DND-41 (cell line): Measurements from ENCODE around the gene PSMB10.
A peak's percentile ranks its signal among the peaks of the same experiment; 100 is the strongest.

Experiments
- ATAC-seq: fragments of 200-7000 bp; cut with Tn5 transposase; 3 replicates; pipeline ENCODE4 v1.9.1; 2021; ENCODE audit warnings: low read depth; ENCODE audit not compliant: insufficient read depth
- DNase-seq: peaks from one replicate; pipeline ENCODE4 v3.0.0-alpha.2; 2020
- H2AFZ ChIP-seq: 2 replicates; pipeline ENCODE4 v1.6.0; 2012; ENCODE audit warnings: low read depth, low read length
- H3K27ac ChIP-seq: 2 replicates; pipeline ENCODE4 v1.5.1; 2012; ENCODE audit warnings: low read length, inconsistent platforms
- H3K27me3 ChIP-seq: fragments of 200-600 bp; sonication (generic); 2 replicates; pipeline ENCODE4 v1.6.0; 2012; ENCODE audit warnings: low read length, mild to moderate bottlenecking, inconsistent platforms; ENCODE audit not compliant: insufficient read depth, poor library complexity
- H3K36me3 ChIP-seq: 2 replicates; pipeline ENCODE4 v1.5.1; 2012; ENCODE audit warnings: low read length, inconsistent platforms; ENCODE audit not compliant: insufficient read depth
- H3K4me1 ChIP-seq: 2 replicates; pipeline ENCODE4 v1.5.1; 2012; ENCODE audit warnings: mild to moderate bottlenecking, low read length; ENCODE audit not compliant: insufficient read depth
- H3K4me2 ChIP-seq: 2 replicates; pipeline ENCODE4 v1.6.0; 2012; ENCODE audit warnings: mild to moderate bottlenecking, moderate library complexity, low read length, inconsistent platforms; ENCODE audit not compliant: insufficient read depth
- H3K4me3 ChIP-seq, 2 experiments: fragments of 200-600 bp in 1 of 2; shearing (Covaris generic) in 1 of 2; 2 replicates each; pipeline ENCODE4 v1.5.1; 2012 to 2016; ENCODE audit warnings: inconsistent platforms in 2 of 2, low read length in 2 of 2, mild to moderate bottlenecking in 2 of 2, low read depth in 1 of 2, moderate library complexity in 1 of 2
- H3K79me2 ChIP-seq: 2 replicates; pipeline ENCODE4 v1.6.0; 2012; ENCODE audit warnings: low read length, inconsistent platforms; ENCODE audit not compliant: insufficient read depth
- H3K9ac ChIP-seq: 2 replicates; pipeline ENCODE4 v1.6.0; 2012; ENCODE audit warnings: low read depth, mild to moderate bottlenecking, inconsistent platforms, low read length, moderate library complexity
- H3K9me3 ChIP-seq: 2 replicates; pipeline ENCODE4 v1.5.1; 2012; ENCODE audit warnings: low read length, moderate library complexity, mild to moderate bottlenecking, inconsistent platforms; ENCODE audit not compliant: insufficient read depth, severe bottlenecking
- H4K20me1 ChIP-seq: 2 replicates; pipeline ENCODE4 v1.6.0; 2012; ENCODE audit warnings: low read length; ENCODE audit not compliant: insufficient read depth
- CTCF ChIP-seq: IDR thresholded peaks from 2 replicates; pipeline ENCODE4 v1.5.1; 2012; ENCODE audit warnings: borderline replicate concordance, low read length, moderate library complexity, mild to moderate bottlenecking; ENCODE audit not compliant: poor library complexity, severe bottlenecking; ENCODE audit errors: extremely low read depth
- EZH2 ChIP-seq: IDR thresholded peaks from 3 replicates; pipeline ENCODE4 v1.6.1; 2012; ENCODE audit warnings: borderline replicate concordance, low read depth, mild to moderate bottlenecking, moderate library complexity, low read length, inconsistent platforms; ENCODE audit not compliant: severe bottlenecking

The PSMB10 gene

GRCh38 chr16:67935402-67936123 lies 1.1 kb downstream of the PSMB10 start:
- H3K27ac ChIP-seq, result peak overlapping the region; percentile 92
- H3K9me3 ChIP-seq, result no peaks in the 10 kb centered on the region
- H3K79me2 ChIP-seq, result peaks cover 32% of the 10 kb centered on the region
- H3K9ac ChIP-seq, result peak overlapping the region; percentile 84
- H3K4me2 ChIP-seq, result peak overlapping the region; percentile 98
- H2AFZ ChIP-seq, result peak overlapping the region; percentile 76
- ATAC-seq (peak; percentile 74), DNase-seq (peak; percentile 88)
- peaks cover 51% of the 10 kb centered on the region for H3K36me3 ChIP-seq
- peaks cover 19% of the 10 kb centered on the region for H4K20me1 ChIP-seq
- no peaks in the 10 kb centered on the region for H3K27me3 ChIP-seq
- peaks cover 26% of the 10 kb centered on the region for H3K4me1 ChIP-seq
- no peak for TF ChIP-seq EZH2
- no peak for TF ChIP-seq CTCF
- peak overlapping the region; percentile 72 to 91 for H3K4me3 ChIP-seq

DNA sequence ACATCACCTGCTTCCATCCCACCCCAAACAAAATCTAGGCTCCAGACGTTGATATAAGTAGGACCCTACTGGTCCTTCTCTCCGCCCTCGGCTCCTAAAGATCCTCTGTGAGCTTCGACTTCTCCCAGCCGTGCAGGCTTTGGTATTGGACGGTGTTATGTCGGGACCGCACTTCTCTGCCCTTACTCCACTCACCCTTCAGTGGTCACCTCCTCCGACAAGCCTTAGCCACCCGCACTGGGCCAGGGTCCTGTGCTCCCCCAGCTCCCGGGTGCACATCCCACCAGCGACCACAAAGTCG lies 1.6 kb downstream of the PSMB10 start:
- peaks cover 52% of the 10 kb centered on the region for H3K36me3 ChIP-seq
- peak overlapping the region; percentile 92; the same call in 1 of the 2 replicates for H3K27ac ChIP-seq
- no peak for DNase-seq
- no peaks in the 10 kb centered on the region for H3K27me3 ChIP-seq
- peaks cover 26% of the 10 kb centered on the region for H3K4me1 ChIP-seq
- peaks cover 19% of the 10 kb centered on the region for H4K20me1 ChIP-seq
- H3K4me2 ChIP-seq, result peak overlapping the region; percentile 98
- TF ChIP-seq EZH2 (no peak), CTCF (no peak)
- peak overlapping the region; percentile 84; the same call in 1 of the 2 replicates for H3K9ac ChIP-seq
- peak overlapping the region in 1 of 2 experiments; percentile 91; a peak in 2 of 4 replicates for H3K4me3 ChIP-seq
- H3K79me2 ChIP-seq, result peaks cover 32% of the 10 kb centered on the region
- no peak overlapping the region for H2AFZ ChIP-seq
- H3K9me3 ChIP-seq, result no peaks in the 10 kb centered on the region
- ATAC-seq, result no peak

DNA sequence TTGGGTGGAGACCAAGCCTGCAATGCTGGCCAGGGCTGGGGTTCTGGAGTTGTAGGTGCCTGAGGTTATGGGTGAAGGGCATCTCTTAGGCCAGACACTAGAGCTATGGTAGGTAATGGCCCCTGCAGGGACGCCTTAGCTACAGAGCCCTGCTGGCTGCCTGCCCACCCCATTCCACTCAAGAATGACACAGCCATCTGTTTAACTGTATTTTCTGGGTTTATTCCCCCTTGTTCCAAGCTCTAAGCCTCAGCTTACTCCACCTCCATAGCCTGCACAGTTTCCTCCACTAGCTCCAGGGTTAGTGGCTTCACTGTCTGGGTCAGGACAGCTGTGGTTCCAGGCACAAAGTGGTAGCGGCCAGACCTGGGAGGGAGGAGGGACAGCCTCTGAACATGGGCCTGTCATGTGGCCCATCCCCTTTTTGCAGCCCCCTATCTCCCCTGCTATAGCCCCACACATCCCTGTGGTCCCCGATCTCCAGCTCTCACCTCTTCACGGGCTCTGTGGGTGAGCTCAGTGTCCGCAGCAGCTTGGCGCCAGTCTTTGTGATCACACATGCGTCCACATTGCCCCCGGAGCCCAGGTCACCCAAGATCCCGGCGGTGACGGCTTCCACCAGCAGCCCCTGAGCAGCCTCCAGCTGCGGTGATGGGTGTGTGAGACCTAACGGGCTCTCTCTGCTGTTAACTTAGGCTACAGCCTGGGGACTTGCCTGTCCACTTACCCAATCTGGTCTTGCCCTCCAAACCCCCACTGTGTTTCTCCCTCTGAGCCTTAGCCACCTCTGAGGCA lies 2.1 kb downstream of the PSMB10 start:
- H4K20me1 ChIP-seq, result peaks cover 19% of the 10 kb centered on the region
- H3K4me2 ChIP-seq, result peak overlapping the region; percentile 98; the same call in 1 of the 2 replicates
- ATAC-seq (no peak), DNase-seq (no peak)
- H3K9ac ChIP-seq, result peak overlapping the region; percentile 84; the same call in 1 of the 2 replicates
- no peaks in the 10 kb centered on the region for H3K9me3 ChIP-seq
- no peak for TF ChIP-seq EZH2
- TF ChIP-seq CTCF, result no peak
- H3K27me3 ChIP-seq, result no peaks in the 10 kb centered on the region
- H3K4me3 ChIP-seq, result no peak overlapping the region
- H3K27ac ChIP-seq, result no peak overlapping the region
- H3K79me2 ChIP-seq, result peaks cover 32% of the 10 kb centered on the region
- peaks cover 26% of the 10 kb centered on the region for H3K4me1 ChIP-seq
- H2AFZ ChIP-seq, result no peak overlapping the region
- peaks cover 53% of the 10 kb centered on the region for H3K36me3 ChIP-seq
